GM21423 (cell line): ENCODE measurements around the gene FAT1.

Source experiments
- ATAC-seq: cut with Tn5 transposase; IDR thresholded peaks from one replicate; pipeline ENCODE4 v1.9.1; 2021; ENCODE audit warnings: mild to moderate bottlenecking, moderate library complexity; ENCODE audit not compliant: unreplicated experiment

The FAT1 gene

GRCh38 chr4:186726426-186727168, 2.9 kb upstream of the FAT1 start:
- ATAC-seq: no peak

- no peak for ATAC-seq
These were observed 2.1 kb upstream of the FAT1 start for GRCh38 chr4:186725469-186726425.

- ATAC-seq: no peak
These were observed 1.3 kb upstream of the FAT1 start for GRCh38 chr4:186724864-186725468.

- ATAC-seq: no peak
These were observed 605 bp upstream of the FAT1 start for GRCh38 chr4:186724058-186724863.

- ATAC-seq: no peak
These were observed 812 bp downstream of the FAT1 start for GRCh38 chr4:186722796-186723291.

GRCh38 chr4:186719925-186720694, 3.5 kb downstream of the FAT1 start:
- ATAC-seq: no peak

GRCh38 chr4:186717556-186717955, 6.1 kb downstream of the FAT1 start:
- no peak for ATAC-seq

- no peak for ATAC-seq
These were observed 8.6 kb downstream of the FAT1 start for GRCh38 chr4:186715077-186715476.

GRCh38 chr4:186714006-186714675, 9.5 kb downstream of the FAT1 start:
- ATAC-seq: no peak

GRCh38 chr4:186712690-186713089, 11.0 kb downstream of the FAT1 start:
- no peak for ATAC-seq

GRCh38 chr4:186710521-186711119, 13.0 kb downstream of the FAT1 start:
- ATAC-seq: no peak

GRCh38 chr4:186709517-186709916, 14.1 kb downstream of the FAT1 start:
- ATAC-seq: no peak

- no peak for ATAC-seq
These were observed 15.1 kb downstream of the FAT1 start for GRCh38 chr4:186708554-186708953.

GRCh38 chr4:186707996-186708395, 15.7 kb downstream of the FAT1 start:
- no peak for ATAC-seq

- no peak for ATAC-seq
These were observed 16.1 kb downstream of the FAT1 start for GRCh38 chr4:186707574-186707973.

GRCh38 chr4:186704057-186704456, 19.6 kb downstream of the FAT1 start:
- no peak for ATAC-seq

GRCh38 chr4:186703510-186703909, 20.1 kb downstream of the FAT1 start:
- ATAC-seq: no peak

GRCh38 chr4:186702940-186703339, 20.7 kb downstream of the FAT1 start:
- no peak for ATAC-seq

GRCh38 chr4:186702297-186702696, 21.4 kb downstream of the FAT1 start:
- no peak for ATAC-seq
